KMS-11 (cell line): ENCODE results near the gene VPS35L.

Source experiments
- H2AFZ ChIP-seq: fragments of 200-600 bp; sonication (generic); 2 replicates; pipeline ENCODE4 v1.6.1; 2016; ENCODE audit warnings: antibody characterized with exemption, mixed run types, low read depth
- H3K27ac ChIP-seq: fragments of 200-600 bp; sonication (generic); 2 replicates; pipeline ENCODE4 v1.6.1; 2016; ENCODE audit warnings: mild to moderate bottlenecking, mixed run types
- H3K27me3 ChIP-seq: fragments of 200-600 bp; sonication (generic); 2 replicates; pipeline ENCODE4 v1.6.1; 2017; ENCODE audit warnings: mild to moderate bottlenecking, low read depth, mixed run types, moderate library complexity; ENCODE audit not compliant: insufficient read depth
- H3K36me3 ChIP-seq: fragments of 200-600 bp; sonication (generic); 2 replicates; pipeline ENCODE4 v1.6.1; 2017; ENCODE audit warnings: mild to moderate bottlenecking, mixed run types; ENCODE audit not compliant: insufficient read depth
- H3K4me1 ChIP-seq: fragments of 200-600 bp; sonication (generic); 2 replicates; pipeline ENCODE4 v1.6.1; 2016; ENCODE audit warnings: mild to moderate bottlenecking, low read depth, mixed run types; ENCODE audit not compliant: poor library complexity, severe bottlenecking
- H3K4me2 ChIP-seq: fragments of 200-600 bp; sonication (generic); 2 replicates; pipeline ENCODE4 v1.7.0; 2016; ENCODE audit warnings: mild to moderate bottlenecking, mixed run types
- H3K4me3 ChIP-seq: fragments of 200-600 bp; sonication (generic); IDR thresholded peaks from 2 replicates; pipeline ENCODE4 v1.6.1; 2017; ENCODE audit warnings: low read depth, low read length, mixed read lengths; ENCODE audit not compliant: insufficient read depth
- H3K79me2 ChIP-seq: fragments of 200-600 bp; sonication (generic); 2 replicates; pipeline ENCODE4 v1.6.1; 2016; ENCODE audit warnings: low read depth, mixed run types; ENCODE audit not compliant: insufficient read depth
- H3K9ac ChIP-seq: fragments of 200-600 bp; sonication (generic); 2 replicates; pipeline ENCODE4 v1.6.1; 2016; ENCODE audit warnings: mild to moderate bottlenecking, mixed run types
- H4K20me1 ChIP-seq: fragments of 200-600 bp; sonication (generic); 2 replicates; pipeline ENCODE4 v1.6.1; 2016; ENCODE audit warnings: mild to moderate bottlenecking, mixed run types; ENCODE audit not compliant: insufficient read depth
- TF ChIP-seq, protein P1 (sequence below): fragments of 200-600 bp; sonication (generic); conservative IDR thresholded peaks from 2 replicates; pipeline ENCODE4 v1.6.1; 2017; ENCODE audit warnings: low read depth, mild to moderate bottlenecking, antibody characterized with exemption, low read length, moderate library complexity, mixed read lengths

VPS35L gene

GRCh38 chr16:19613834-19614233 lies 58.3 kb downstream of the VPS35L start:
- Histone ChIP-seq H3K27ac (no peak overlapping the region), H4K20me1 (no peaks in the 10 kb centered on the region), H2AFZ (no peak overlapping the region), H3K4me2 (no peak overlapping the region), H3K9ac (no peak overlapping the region), H3K27me3 (no peaks in the 10 kb centered on the region), H3K36me3 (no peaks in the 10 kb centered on the region), H3K4me3 (no peak overlapping the region), H3K4me1 (no peaks in the 10 kb centered on the region), H3K79me2 (no peaks in the 10 kb centered on the region)
- TF ChIP-seq, protein P1, sequence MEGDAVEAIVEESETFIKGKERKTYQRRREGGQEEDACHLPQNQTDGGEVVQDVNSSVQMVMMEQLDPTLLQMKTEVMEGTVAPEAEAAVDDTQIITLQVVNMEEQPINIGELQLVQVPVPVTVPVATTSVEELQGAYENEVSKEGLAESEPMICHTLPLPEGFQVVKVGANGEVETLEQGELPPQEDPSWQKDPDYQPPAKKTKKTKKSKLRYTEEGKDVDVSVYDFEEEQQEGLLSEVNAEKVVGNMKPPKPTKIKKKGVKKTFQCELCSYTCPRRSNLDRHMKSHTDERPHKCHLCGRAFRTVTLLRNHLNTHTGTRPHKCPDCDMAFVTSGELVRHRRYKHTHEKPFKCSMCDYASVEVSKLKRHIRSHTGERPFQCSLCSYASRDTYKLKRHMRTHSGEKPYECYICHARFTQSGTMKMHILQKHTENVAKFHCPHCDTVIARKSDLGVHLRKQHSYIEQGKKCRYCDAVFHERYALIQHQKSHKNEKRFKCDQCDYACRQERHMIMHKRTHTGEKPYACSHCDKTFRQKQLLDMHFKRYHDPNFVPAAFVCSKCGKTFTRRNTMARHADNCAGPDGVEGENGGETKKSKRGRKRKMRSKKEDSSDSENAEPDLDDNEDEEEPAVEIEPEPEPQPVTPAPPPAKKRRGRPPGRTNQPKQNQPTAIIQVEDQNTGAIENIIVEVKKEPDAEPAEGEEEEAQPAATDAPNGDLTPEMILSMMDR = no peak

DNA sequence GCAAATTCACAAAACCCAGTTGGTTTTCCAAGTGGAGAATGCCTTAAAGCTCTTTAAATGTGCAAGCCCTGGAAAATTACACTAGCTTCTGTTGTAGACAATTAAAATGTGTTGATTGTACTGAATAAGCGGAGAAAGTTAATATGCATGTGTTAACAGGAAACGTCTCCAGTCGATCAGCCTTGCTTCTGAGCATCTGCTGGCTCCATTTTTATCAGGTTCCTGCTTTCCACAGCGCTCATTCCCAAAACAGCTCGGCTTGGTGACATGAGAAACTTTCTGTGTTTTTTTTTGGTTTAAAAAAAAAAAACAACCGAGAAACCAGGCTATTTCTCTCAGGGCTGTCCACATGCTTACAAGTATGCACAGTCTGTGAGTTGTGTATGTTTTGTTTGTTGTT lies 60.7 kb downstream of the VPS35L start:
- Histone ChIP-seq H3K79me2 (no peaks in the 10 kb centered on the region), H3K4me2 (no peak overlapping the region), H4K20me1 (no peaks in the 10 kb centered on the region), H3K4me1 (peaks cover 8% of the 10 kb centered on the region), H3K36me3 (no peaks in the 10 kb centered on the region), H3K27ac (no peak overlapping the region), H2AFZ (no peak overlapping the region), H3K27me3 (no peaks in the 10 kb centered on the region), H3K9ac (no peak overlapping the region), H3K4me3 (no peak overlapping the region)
- TF ChIP-seq, protein P1 = no peak

GRCh38 chr16:19618876-19619275 lies 63.4 kb downstream of the VPS35L start:
- H3K4me1 ChIP-seq = peaks cover 15% of the 10 kb centered on the region
- no peak overlapping the region for H3K4me3 ChIP-seq
- no peaks in the 10 kb centered on the region for H4K20me1 ChIP-seq
- H3K9ac ChIP-seq = no peak overlapping the region
- H2AFZ ChIP-seq = no peak overlapping the region
- no peaks in the 10 kb centered on the region for H3K79me2 ChIP-seq
- H3K4me2 ChIP-seq = no peak overlapping the region
- TF ChIP-seq, protein P1 = no peak
- no peak overlapping the region for H3K27ac ChIP-seq
- no peaks in the 10 kb centered on the region for H3K27me3 ChIP-seq
- H3K36me3 ChIP-seq = no peaks in the 10 kb centered on the region

DNA sequence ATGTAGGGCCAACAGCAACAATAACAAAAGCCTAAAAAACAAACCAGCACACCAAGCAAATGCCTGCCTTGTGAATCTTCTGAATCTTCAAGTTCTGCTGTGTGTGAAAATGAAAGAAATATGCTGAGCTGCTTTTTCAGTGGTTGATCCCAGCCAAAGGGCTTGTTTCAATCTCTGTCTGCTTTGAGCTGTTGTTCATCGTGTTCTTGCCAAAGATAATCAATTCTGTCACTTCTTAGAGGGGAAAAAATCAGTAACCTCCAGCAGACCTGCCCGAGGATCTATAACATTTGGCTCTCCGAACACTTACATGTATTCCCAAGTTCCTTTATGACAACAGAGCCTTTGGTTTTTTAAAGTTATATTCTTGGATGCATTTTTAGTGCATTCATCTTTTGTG lies 65.9 kb downstream of the VPS35L start:
- Histone ChIP-seq H3K36me3 (no peaks in the 10 kb centered on the region), H3K9ac (no peak overlapping the region; the same call in 1 of the 2 replicates), H3K4me1 (peaks cover 15% of the 10 kb centered on the region)

More for the DNA sequence above, 65.9 kb downstream of the VPS35L start:
- H3K27ac ChIP-seq = peak overlapping the region; percentile 54; the same call in 1 of the 2 replicates
- H2AFZ ChIP-seq = peak overlapping the region; percentile 19; the same call in 1 of the 2 replicates
- H3K4me3 ChIP-seq = no peak overlapping the region
- TF ChIP-seq, protein P1 = no peak
- H3K27me3 ChIP-seq = no peaks in the 10 kb centered on the region
- peak overlapping the region; percentile 47 for H3K4me2 ChIP-seq
- no peaks in the 10 kb centered on the region for H3K79me2 ChIP-seq
- no peaks in the 10 kb centered on the region for H4K20me1 ChIP-seq
